ENCODE data around the gene EPHA2.

DNA sequence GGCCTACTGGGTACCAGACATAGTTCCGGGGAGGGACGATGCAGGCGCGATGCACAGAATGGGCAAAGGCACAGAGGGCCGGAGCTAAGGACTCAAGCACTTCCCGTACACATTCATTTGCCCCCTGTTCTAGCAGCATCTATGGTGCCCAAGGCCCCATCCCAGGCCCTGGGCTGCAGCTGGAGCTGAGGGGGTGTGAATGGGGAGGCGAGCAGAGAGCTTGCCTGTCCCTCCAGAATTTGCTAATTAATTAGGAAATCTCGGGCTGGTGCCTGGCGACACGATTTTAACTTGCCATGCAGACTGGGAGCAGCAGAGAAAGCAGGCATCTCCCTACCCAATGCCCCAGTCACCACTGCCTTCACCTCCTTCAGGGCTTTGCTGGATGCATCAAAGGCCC is 35.9 kb downstream of the EPHA2 start:
- TF ChIP-seq CTCF (IDR thresholded peaks at IDR 0.05; ENCODE audit: insufficient read depth, low read length, poor library complexity, severe bottlenecking) (no peak), EZH2phosphoT487 (conservative IDR thresholded peaks at IDR 0.05; ENCODE audit: low read length) (no peak)
